Cardiac muscle cell (in vitro differentiated cells and primary cell): Measurements from ENCODE around the gene MYEOV. TPM values are rescaled to one million over a fixed set of nuclear protein-coding genes. Genes with fewer than 3 reads are reported as not detected.
A peak's percentile ranks its signal among the peaks of the same experiment; 100 is the strongest.

Source experiments
- DNase-seq, 2 donors: peaks; one replicate each; pipeline versions ENCODE4 v3.0.0 to v3.0.0-alpha.2; 2010 to 2017; ENCODE audit warnings: low read depth in 1 of 2, low spot score in 1 of 2
- H3K27ac ChIP-seq: fragments of 200-600 bp; sonication (generic); 2 replicates; pipeline ENCODE4 v1.5.1; 2016
- H3K27me3 ChIP-seq: fragments of 200-600 bp; sonication (generic); 2 replicates; pipeline ENCODE4 v1.6.0; 2016; ENCODE audit warnings: control low read depth
- H3K36me3 ChIP-seq: fragments of 200-600 bp; sonication (generic); 2 replicates; pipeline ENCODE4 v1.5.1; 2016; ENCODE audit warnings: control low read depth
- H3K4me1 ChIP-seq: fragments of 200-600 bp; sonication (generic); 2 replicates; pipeline ENCODE4 v1.8.1; 2017; ENCODE audit warnings: low read depth, mild to moderate bottlenecking, mixed run types
- H3K4me3 ChIP-seq: fragments of 200-600 bp; sonication (generic); 2 replicates; pipeline ENCODE4 v1.5.1; 2016; ENCODE audit warnings: mild to moderate bottlenecking
- H3K9me3 ChIP-seq: fragments of 200-600 bp; sonication (generic); 2 replicates; pipeline ENCODE4 v1.5.1; 2017; ENCODE audit warnings: low read depth, mild to moderate bottlenecking, control low read depth
- polyA plus RNA-seq: library from polyadenylated mRNA; unstranded; fragments of >200 nt; fragmentation: Nextera tagmentation; extraction: Ambion mirVana; gene quantifications from 2 replicates; pipeline ENCODE4 v1.2.1, GENCODE V29; 2016
- total RNA-seq: library from RNA; depleted of rRNA; stranded (reverse); fragments of >200 nt; gene quantifications from 2 replicates; pipeline ENCODE4 v1.2.3, GENCODE V29; 2016
- TF ChIP-seq, protein P1 (sequence below): IDR thresholded peaks from 2 replicates; pipeline ENCODE4 v1.5.1; 2012; ENCODE audit warnings: low read depth, mild to moderate bottlenecking, low read length

The MYEOV gene
- total and polyA plus RNA-seq, 2 experiments from 2014 or later: 0.51 TPM; not detected in 1

DNA sequence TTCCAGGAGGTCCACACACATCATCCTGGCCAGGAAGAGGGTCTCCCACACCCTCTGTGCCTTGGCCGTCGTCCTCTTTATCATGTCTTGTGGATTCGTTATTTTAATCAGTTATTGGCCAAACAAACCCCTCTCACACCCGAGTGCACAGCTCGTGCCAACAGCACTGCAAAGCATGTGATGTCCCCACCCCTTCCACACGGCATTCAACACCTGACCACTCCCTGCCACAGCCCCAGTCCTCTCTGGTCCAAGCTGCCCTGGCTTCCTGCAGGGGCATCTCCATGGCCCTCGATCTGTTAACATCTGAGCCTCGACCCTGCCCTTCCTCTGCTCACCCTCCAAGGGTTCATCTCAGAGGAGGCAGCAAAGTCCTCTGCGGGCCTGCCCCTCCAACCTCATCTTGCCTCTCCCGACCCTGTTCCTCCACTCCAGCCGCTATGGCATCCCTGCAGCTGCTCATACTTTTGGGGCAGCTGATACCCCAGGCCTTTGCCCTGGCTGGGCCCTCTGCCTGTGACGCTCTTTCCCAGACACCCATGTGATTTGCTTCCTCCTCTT is 14.0 kb downstream of the MYEOV start:
- Histone ChIP-seq H3K27me3 (no peaks in the 10 kb centered on the region), H3K4me1 (no peaks in the 10 kb centered on the region), H3K27ac (no peak overlapping the region), H3K36me3 (no peaks in the 10 kb centered on the region), H3K4me3 (no peak overlapping the region), H3K9me3 (no peaks in the 10 kb centered on the region)
- TF ChIP-seq, protein P1, sequence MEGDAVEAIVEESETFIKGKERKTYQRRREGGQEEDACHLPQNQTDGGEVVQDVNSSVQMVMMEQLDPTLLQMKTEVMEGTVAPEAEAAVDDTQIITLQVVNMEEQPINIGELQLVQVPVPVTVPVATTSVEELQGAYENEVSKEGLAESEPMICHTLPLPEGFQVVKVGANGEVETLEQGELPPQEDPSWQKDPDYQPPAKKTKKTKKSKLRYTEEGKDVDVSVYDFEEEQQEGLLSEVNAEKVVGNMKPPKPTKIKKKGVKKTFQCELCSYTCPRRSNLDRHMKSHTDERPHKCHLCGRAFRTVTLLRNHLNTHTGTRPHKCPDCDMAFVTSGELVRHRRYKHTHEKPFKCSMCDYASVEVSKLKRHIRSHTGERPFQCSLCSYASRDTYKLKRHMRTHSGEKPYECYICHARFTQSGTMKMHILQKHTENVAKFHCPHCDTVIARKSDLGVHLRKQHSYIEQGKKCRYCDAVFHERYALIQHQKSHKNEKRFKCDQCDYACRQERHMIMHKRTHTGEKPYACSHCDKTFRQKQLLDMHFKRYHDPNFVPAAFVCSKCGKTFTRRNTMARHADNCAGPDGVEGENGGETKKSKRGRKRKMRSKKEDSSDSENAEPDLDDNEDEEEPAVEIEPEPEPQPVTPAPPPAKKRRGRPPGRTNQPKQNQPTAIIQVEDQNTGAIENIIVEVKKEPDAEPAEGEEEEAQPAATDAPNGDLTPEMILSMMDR: no peak
- no peak for DNase-seq

DNA sequence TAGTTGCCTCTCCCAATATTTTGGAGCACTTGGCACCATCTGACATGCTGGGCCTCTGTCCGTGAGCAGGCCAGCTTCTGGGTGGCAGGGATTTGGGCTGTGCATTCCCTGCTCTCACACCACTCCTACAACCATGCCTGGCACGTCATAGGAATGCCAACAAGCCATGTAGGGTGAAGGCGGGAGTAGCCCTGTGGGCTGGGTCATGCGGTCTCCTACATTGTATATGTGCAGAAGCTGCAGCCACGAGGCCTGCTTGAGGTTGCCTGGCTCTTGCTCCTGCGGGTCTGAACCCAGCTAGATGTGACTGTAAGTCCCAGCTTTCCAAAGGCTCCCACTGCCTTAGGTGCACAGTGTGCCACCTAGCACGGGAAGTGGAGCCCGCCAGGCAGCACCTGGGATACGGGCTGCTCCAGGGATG is 14.5 kb downstream of the MYEOV start:
- no peak for DNase-seq
- TF ChIP-seq, protein P1: no peak
- Histone ChIP-seq H3K27me3 (no peaks in the 10 kb centered on the region), H3K4me1 (no peaks in the 10 kb centered on the region), H3K4me3 (no peak overlapping the region), H3K36me3 (no peaks in the 10 kb centered on the region), H3K27ac (no peak overlapping the region), H3K9me3 (no peaks in the 10 kb centered on the region)

DNA sequence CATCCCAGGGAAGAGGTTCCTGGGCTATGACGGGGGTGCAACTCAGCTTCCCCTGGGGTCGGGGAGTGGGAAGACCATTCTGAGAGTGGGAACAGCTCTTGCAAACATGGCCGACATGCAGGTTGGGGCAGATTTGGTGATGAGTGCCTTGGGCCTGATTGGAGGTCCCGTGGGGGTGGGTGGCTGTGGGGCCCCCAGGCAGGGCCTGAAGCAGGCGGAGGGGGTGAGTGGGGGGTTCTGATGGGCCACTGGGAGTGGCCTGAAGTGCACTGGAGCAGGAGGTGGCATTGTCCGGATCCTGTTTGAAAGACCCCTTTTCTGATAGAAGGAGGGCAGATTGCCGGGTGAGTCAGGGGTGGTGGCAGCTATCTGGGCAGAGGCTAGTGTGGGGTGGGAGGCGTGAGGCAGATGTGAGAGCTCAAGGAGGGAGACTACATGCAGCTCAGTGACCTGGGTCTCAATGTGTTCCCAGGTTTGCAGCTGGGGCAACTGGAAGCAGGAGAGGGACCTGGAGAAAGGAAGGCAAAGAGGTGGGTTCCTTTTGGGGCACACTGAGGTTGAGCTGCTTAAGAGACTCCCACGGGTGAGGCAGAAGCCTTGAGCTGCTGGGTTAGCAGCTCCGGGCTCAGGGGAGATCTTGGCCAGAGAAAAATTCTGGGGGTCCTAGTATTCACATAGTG is 15.1 kb downstream of the MYEOV start:
- no peaks in the 10 kb centered on the region for H3K36me3 ChIP-seq
- no peak overlapping the region for H3K4me3 ChIP-seq
- no peaks in the 10 kb centered on the region for H3K27me3 ChIP-seq
- H3K27ac ChIP-seq: no peak overlapping the region
- no peaks in the 10 kb centered on the region for H3K9me3 ChIP-seq
- DNase-seq: no peak
- TF ChIP-seq, protein P1: no peak
- no peaks in the 10 kb centered on the region for H3K4me1 ChIP-seq

DNA sequence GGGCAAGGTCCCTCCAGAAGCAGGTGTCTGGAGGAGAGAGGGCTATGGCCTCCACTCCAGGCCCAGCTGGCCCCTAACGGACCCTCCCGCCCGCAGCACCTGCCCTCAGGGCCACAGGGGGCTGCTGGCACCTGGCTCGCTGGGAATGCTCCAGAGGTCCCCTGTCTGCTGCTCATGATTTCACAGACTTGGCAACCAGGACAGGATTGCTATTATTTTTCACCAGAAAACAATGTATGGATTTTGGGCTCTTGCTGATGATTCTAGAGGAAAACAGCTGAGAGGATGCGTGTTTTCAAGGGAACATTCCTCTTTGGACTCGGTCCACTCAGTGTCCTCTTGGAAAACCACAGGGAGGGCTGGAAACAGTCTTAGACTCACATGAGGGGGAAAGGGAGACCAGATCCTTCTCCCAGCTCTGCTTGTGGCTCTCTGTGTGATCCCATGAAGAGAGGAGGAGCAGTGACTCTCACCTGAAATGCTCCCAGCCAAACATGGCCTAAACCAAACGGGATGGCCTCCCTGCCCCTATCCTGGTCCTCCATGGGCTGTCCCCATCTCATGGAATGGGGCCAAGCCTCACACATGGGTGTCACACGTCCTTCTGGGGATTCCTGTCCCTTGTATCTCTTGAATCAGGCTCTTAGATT is 15.8 kb downstream of the MYEOV start:
- no peaks in the 10 kb centered on the region for H3K4me1 ChIP-seq

DNA sequence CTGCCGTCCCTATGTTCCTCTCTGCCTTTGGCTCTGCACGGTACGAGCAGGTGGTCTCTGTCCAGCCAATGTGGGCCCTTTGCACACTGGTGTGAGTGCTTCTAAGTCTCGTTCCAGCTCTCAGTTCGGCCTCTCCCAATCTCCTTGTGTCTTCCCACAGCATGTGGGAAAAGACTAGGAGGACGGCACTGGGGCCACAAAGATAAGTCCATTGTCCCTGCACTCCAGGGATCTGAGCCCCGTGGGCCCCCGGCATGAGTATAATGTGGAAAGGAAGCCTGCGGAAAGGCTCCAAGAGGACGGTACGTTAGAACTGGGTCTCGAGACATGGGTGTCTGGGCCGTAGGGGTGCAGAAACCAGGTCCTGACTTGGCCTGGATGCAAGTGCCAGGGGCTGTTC is 16.4 kb downstream of the MYEOV start:
- DNase-seq: no peak
- Histone ChIP-seq H3K36me3 (no peaks in the 10 kb centered on the region), H3K27me3 (no peaks in the 10 kb centered on the region), H3K27ac (no peak overlapping the region), H3K4me3 (no peak overlapping the region), H3K4me1 (no peaks in the 10 kb centered on the region), H3K9me3 (no peaks in the 10 kb centered on the region)
- TF ChIP-seq, protein P1: no peak

More for the DNA sequence above, 15.8 kb downstream of the MYEOV start:
- Histone ChIP-seq H3K27ac (no peak overlapping the region), H3K27me3 (no peaks in the 10 kb centered on the region), H3K9me3 (no peaks in the 10 kb centered on the region), H3K36me3 (no peaks in the 10 kb centered on the region), H3K4me3 (no peak overlapping the region)
- TF ChIP-seq, protein P1: no peak
- DNase-seq: peak in 1 of 2 donors; percentile 35
